BLaER1 treated with 17β-estradiol and CSF1 and Interleukin-3, amounts not matched to agents 10 nM and 100 nM (cell line): Measurements from ENCODE around the gene CLEC20A.

Source experiments
- H3K27ac ChIP-seq, 11 experiments: shearing (Covaris generic); formaldehyde crosslinking; 2 replicates each; pipeline ENCODE4 v1.8.1; 2022
- H3K27me3 ChIP-seq, 11 experiments: shearing (Covaris generic); formaldehyde crosslinking; 2 replicates each; pipeline ENCODE4 v1.8.1; 2022
- H3K36me3 ChIP-seq, 11 experiments: shearing (Covaris generic); formaldehyde crosslinking; 2 replicates each; pipeline ENCODE4 v1.8.1; 2022
- H3K4me1 ChIP-seq, 10 experiments: shearing (Covaris generic); formaldehyde crosslinking; 2 replicates each; pipeline ENCODE4 v1.8.1; 2022
- H3K4me2 ChIP-seq, 11 experiments: shearing (Covaris generic); formaldehyde crosslinking; 2 replicates each; pipeline ENCODE4 v1.8.1; 2022
- H3K4me3 ChIP-seq, 10 experiments: shearing (Covaris generic); formaldehyde crosslinking; 2 replicates each; pipeline ENCODE4 v1.8.1; 2022
- H3K9ac ChIP-seq, 11 experiments: shearing (Covaris generic); formaldehyde crosslinking; 2 replicates each; pipeline ENCODE4 v1.8.1; 2022
- H3K9me3 ChIP-seq, 11 experiments: shearing (Covaris generic); formaldehyde crosslinking; replicated peaks in 1 of 11; 2 replicates each; pipeline ENCODE4 v1.8.1; 2022
- H4K20me1 ChIP-seq, 11 experiments: shearing (Covaris generic); formaldehyde crosslinking; 2 replicates each; pipeline ENCODE4 v1.8.1; 2022
- Cebpa-rat ChIP-seq, 11 experiments: shearing (Covaris generic); IDR thresholded peaks; 2 replicates each; pipeline ENCODE4 v1.8.1; 2022

The CLEC20A gene

GRCh38 chr1:178477841-178478240, 18.9 kb downstream of the CLEC20A start:
- Histone ChIP-seq H3K36me3 (peaks cover 0 to 18% (median 5%) of the 10 kb centered on the region in 11 experiments; a peak in 6 of 22 replicates), H3K27me3 (no peaks in the 10 kb centered on the region), H3K9ac (no peak overlapping the region), H4K20me1 (no peaks in the 10 kb centered on the region), H3K4me1 (peaks cover 5 to 28% (median 12%) of the 10 kb centered on the region in 10 experiments; a peak in 15 of 20 replicates), H3K9me3 (peaks cover 0 to 29% (median 11%) of the 10 kb centered on the region in 11 experiments; a peak in 13 of 22 replicates), H3K4me2 (0 out of 22 replicates have a peak overlapping the region, but pooled peaks of 1 of the 11 experiments have one; percentile 17), H3K27ac (no peak overlapping the region), H3K4me3 (no peak overlapping the region)
- no peak for TF ChIP-seq Cebpa-rat (IDR thresholded peaks at IDR 0.05)

GRCh38 chr1:178477373-178477772, 19.4 kb downstream of the CLEC20A start:
- H3K27ac ChIP-seq, result no peak overlapping the region
- no peaks in the 10 kb centered on the region for H3K27me3 ChIP-seq
- H3K9me3 ChIP-seq, result peaks cover 0 to 29% (median 11%) of the 10 kb centered on the region in 11 experiments; a peak in 13 of 22 replicates
- no peak overlapping the region for H3K9ac ChIP-seq
- TF ChIP-seq Cebpa-rat (IDR thresholded peaks at IDR 0.05), result no peak
- no peak overlapping the region for H3K4me3 ChIP-seq
- H4K20me1 ChIP-seq, result no peaks in the 10 kb centered on the region
- H3K36me3 ChIP-seq, result peaks cover 0 to 22% (median 5%) of the 10 kb centered on the region in 11 experiments; a peak in 6 of 22 replicates
- H3K4me1 ChIP-seq, result peaks cover 5 to 26% (median 12%) of the 10 kb centered on the region in 10 experiments; a peak in 15 of 20 replicates
- H3K4me2 ChIP-seq, result no peak overlapping the region

GRCh38 chr1:178472531-178472930, 24.2 kb downstream of the CLEC20A start:
- Histone ChIP-seq H3K4me2 (no peak overlapping the region), H3K4me3 (no peak overlapping the region), H3K36me3 (peaks cover 0 to 42% (median 0%) of the 10 kb centered on the region in 11 experiments; a peak in 4 of 22 replicates)

GRCh38 chr1:178470411-178470960, 26.3 kb downstream of the CLEC20A start:
- Histone ChIP-seq H3K36me3 (peaks cover 0 to 60% (median 0%) of the 10 kb centered on the region in 11 experiments; a peak in 4 of 22 replicates), H3K9ac (no peak overlapping the region), H3K4me2 (no peak overlapping the region), H3K9me3 (peaks cover 0 to 12% (median 7%) of the 10 kb centered on the region in 11 experiments; a peak in 7 of 22 replicates), H3K27me3 (no peaks in the 10 kb centered on the region), H3K4me1 (peaks cover 0 to 15% (median 11%) of the 10 kb centered on the region in 10 experiments; a peak in 13 of 20 replicates), H3K4me3 (no peak overlapping the region), H3K27ac (no peak overlapping the region), H4K20me1 (no peaks in the 10 kb centered on the region)
- no peak for TF ChIP-seq Cebpa-rat (IDR thresholded peaks at IDR 0.05)

More at GRCh38 chr1:178472531-178472930, 24.2 kb downstream of the CLEC20A start:
- Histone ChIP-seq H3K9me3 (peaks cover 0 to 10% (median 7%) of the 10 kb centered on the region in 11 experiments; a peak in 7 of 22 replicates), H3K27ac (no peak overlapping the region), H4K20me1 (no peaks in the 10 kb centered on the region), H3K27me3 (no peaks in the 10 kb centered on the region), H3K9ac (no peak overlapping the region), H3K4me1 (peaks cover 0 to 6% (median 2%) of the 10 kb centered on the region in 10 experiments; a peak in 11 of 20 replicates)
- TF ChIP-seq Cebpa-rat (IDR thresholded peaks at IDR 0.05), result no peak

- no peak for TF ChIP-seq Cebpa-rat (IDR thresholded peaks at IDR 0.05)
- H3K4me3 ChIP-seq, result no peak overlapping the region
- peaks cover 0 to 12% (median 7%) of the 10 kb centered on the region in 11 experiments; a peak in 7 of 22 replicates for H3K9me3 ChIP-seq
- H3K27ac ChIP-seq, result no peak overlapping the region
- H4K20me1 ChIP-seq, result no peaks in the 10 kb centered on the region
- peak overlapping the region in 7 of 11 experiments; percentile 13 to 57 (median 51); a peak in 8 of 22 replicates for H3K4me2 ChIP-seq
- no peaks in the 10 kb centered on the region for H3K27me3 ChIP-seq
- H3K9ac ChIP-seq, result no peak overlapping the region
- peaks cover 0 to 47% (median 0%) of the 10 kb centered on the region in 11 experiments; a peak in 4 of 22 replicates for H3K36me3 ChIP-seq
- peaks cover 0 to 15% (median 11%) of the 10 kb centered on the region in 10 experiments; a peak in 13 of 20 replicates for H3K4me1 ChIP-seq
Measured at GRCh38 chr1:178467837-178468236, 28.9 kb downstream of the CLEC20A start.

GRCh38 chr1:178465011-178465410, 31.8 kb downstream of the CLEC20A start:
- Histone ChIP-seq H3K27me3 (no peaks in the 10 kb centered on the region), H3K27ac (no peak overlapping the region), H3K9ac (no peak overlapping the region), H4K20me1 (no peaks in the 10 kb centered on the region), H3K9me3 (peaks cover 0 to 12% (median 7%) of the 10 kb centered on the region in 11 experiments; a peak in 7 of 22 replicates), H3K4me1 (peaks cover 0 to 15% (median 11%) of the 10 kb centered on the region in 10 experiments; a peak in 13 of 20 replicates), H3K4me2 (no peak overlapping the region), H3K36me3 (peaks cover 0 to 39% (median 0%) of the 10 kb centered on the region in 11 experiments; a peak in 4 of 22 replicates), H3K4me3 (no peak overlapping the region)
- TF ChIP-seq Cebpa-rat (IDR thresholded peaks at IDR 0.05), result no peak

GRCh38 chr1:178464566-178464965, 32.2 kb downstream of the CLEC20A start:
- no peak overlapping the region for H3K9ac ChIP-seq
- H3K4me3 ChIP-seq, result no peak overlapping the region
- no peak overlapping the region for H3K4me2 ChIP-seq
- H3K27me3 ChIP-seq, result no peaks in the 10 kb centered on the region
- H3K4me1 ChIP-seq, result peaks cover 0 to 19% (median 11%) of the 10 kb centered on the region in 10 experiments; a peak in 13 of 20 replicates
- peaks cover 0 to 12% (median 7%) of the 10 kb centered on the region in 11 experiments; a peak in 7 of 22 replicates for H3K9me3 ChIP-seq
- peaks cover 0 to 39% (median 0%) of the 10 kb centered on the region in 11 experiments; a peak in 4 of 22 replicates for H3K36me3 ChIP-seq
- no peak for TF ChIP-seq Cebpa-rat (IDR thresholded peaks at IDR 0.05)
- H4K20me1 ChIP-seq, result no peaks in the 10 kb centered on the region
- H3K27ac ChIP-seq, result no peak overlapping the region

- no peaks in the 10 kb centered on the region for H4K20me1 ChIP-seq
- H3K9ac ChIP-seq, result no peak overlapping the region
- H3K27me3 ChIP-seq, result no peaks in the 10 kb centered on the region
- H3K27ac ChIP-seq, result no peak overlapping the region
- TF ChIP-seq Cebpa-rat (IDR thresholded peaks at IDR 0.05), result no peak
- peaks cover 0 to 38% (median 0%) of the 10 kb centered on the region in 11 experiments; a peak in 4 of 22 replicates for H3K36me3 ChIP-seq
- H3K4me2 ChIP-seq, result no peak overlapping the region
- H3K4me1 ChIP-seq, result peaks cover 0 to 21% (median 11%) of the 10 kb centered on the region in 10 experiments; a peak in 13 of 20 replicates
- no peak overlapping the region for H3K4me3 ChIP-seq
- peaks cover 0 to 12% (median 7%) of the 10 kb centered on the region in 11 experiments; a peak in 7 of 22 replicates for H3K9me3 ChIP-seq
Measured at GRCh38 chr1:178464141-178464540, 32.6 kb downstream of the CLEC20A start.

GRCh38 chr1:178461701-178462100, 35.1 kb downstream of the CLEC20A start:
- H3K4me3 ChIP-seq, result no peak overlapping the region
- no peaks in the 10 kb centered on the region for H4K20me1 ChIP-seq
- H3K27ac ChIP-seq, result no peak overlapping the region
- no peak for TF ChIP-seq Cebpa-rat (IDR thresholded peaks at IDR 0.05)
- H3K27me3 ChIP-seq, result no peaks in the 10 kb centered on the region
- no peaks in the 10 kb centered on the region for H3K9me3 ChIP-seq
- peaks cover 0 to 34% (median 0%) of the 10 kb centered on the region in 11 experiments; a peak in 4 of 22 replicates for H3K36me3 ChIP-seq
- H3K9ac ChIP-seq, result no peak overlapping the region
- H3K4me1 ChIP-seq, result peaks cover 0 to 12% (median under 1%) of the 10 kb centered on the region in 10 experiments; a peak in 8 of 20 replicates
- no peak overlapping the region for H3K4me2 ChIP-seq
